ENCODE measurements around the gene DIAPH3.

Gene DIAPH3

DNA sequence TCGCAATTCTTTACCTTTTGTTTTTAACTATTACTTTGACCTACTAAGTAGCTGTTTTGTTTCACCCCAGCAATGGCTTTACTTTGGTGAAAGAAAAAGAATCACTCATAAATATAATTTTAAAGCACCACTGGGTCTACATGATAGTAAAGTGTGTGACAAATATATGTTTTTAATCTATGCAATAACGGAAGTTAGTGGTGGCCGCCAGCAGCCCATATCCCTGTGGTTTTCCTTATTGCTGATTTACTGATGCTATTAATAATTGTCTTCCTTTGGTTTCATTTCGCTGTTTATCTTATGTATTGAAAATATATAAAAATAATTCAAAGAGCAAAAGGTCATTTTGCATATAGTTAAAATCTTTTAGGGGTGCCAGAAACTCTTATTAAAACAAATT, 491.3 kb downstream of the DIAPH3 start:
- DNase-seq (ENCODE audit: low spot score) = no peak

DNA sequence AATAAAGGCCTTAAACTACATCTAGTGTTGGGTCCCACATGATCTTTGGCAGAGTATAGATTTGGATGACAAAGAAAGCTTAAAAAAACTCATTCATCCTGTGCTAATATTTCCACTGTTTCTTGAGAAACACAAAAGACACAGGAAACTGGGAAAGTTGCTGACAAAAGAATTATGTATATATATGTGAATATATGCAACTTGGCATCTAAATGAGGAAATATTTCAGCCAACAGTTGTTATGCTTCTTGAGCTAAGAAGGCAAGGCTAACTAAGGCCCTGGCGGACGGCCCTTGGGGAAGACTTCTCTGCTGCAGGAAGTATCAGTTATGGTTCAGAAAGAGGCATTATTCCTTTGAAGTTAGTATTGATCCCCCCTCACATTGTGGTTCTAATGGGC, 491.8 kb downstream of the DIAPH3 start:
- no peak for DNase-seq (ENCODE audit: low spot score)

GRCh38 chr13:59666504-59666903, 497.2 kb downstream of the DIAPH3 start:
- peak; percentile 29 for DNase-seq (ENCODE audit: low spot score)

DNA sequence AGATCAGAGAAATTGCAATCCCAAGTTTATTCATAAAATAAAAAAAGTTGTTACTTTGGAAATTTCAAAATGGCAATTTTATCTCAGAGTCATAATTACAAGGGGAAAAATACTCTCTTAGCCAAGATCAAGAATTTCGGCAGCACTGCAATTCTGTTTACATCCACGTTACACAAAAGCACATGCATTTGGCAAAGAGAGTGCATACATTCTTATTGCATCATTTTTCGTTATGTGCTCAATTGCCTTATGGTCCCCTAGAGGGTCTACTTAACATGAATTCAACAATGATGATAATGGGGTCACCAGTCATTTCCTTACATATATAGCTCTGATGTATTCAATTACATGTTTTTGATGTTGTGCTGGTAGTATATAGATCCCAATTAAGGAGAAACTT, 498.0 kb downstream of the DIAPH3 start:
- DNase-seq (ENCODE audit: low spot score) = no peak

DNA sequence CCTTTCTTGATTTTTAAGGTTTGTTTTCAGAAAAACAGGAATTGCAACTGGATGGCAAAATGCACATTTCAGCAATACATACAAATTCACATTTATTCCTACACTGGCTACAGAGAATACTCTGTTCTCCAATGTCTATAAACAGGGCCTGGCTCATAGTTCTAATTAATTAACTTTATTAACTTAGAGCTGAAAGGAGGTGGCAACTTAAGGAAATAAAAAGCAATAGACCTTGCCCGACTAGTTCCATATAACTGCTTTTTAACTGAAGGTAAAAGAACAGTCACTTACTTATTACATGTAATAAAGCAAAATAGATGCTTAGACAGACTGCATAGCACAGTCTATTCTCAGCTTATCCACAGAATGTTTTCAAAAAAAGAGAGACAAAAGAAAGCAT, 498.5 kb downstream of the DIAPH3 start:
- no peak for DNase-seq (ENCODE audit: low spot score)

- no peak for DNase-seq (ENCODE audit: low spot score)
These were observed 499.1 kb downstream of the DIAPH3 start for GRCh38 chr13:59664586-59664985.

DNA sequence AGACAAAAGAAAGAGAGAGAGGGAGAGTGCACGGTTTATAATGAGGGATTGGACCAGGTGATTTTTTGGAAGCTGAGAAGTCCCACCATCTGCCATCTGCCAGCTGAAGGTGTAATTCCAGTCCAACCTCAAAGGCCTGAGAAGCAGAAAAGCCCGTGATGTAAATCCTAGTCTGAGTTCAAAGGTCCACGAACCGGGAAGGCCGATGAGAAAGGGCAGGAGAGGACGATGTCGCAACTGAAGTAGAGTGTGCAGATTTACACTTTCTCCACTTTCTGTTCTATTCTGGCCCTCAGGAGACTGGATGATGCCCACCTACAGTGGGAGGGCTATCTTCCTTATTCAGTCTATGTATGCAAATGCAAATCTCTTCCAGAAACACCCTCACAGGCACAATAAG, 500.0 kb downstream of the DIAPH3 start:
- DNase-seq (ENCODE audit: low spot score) = no peak

- no peak for DNase-seq (ENCODE audit: low spot score)
These were observed 503.1 kb downstream of the DIAPH3 start for GRCh38 chr13:59660582-59660981.

- no peak for DNase-seq (ENCODE audit: low spot score)
These were observed 503.7 kb downstream of the DIAPH3 start for GRCh38 chr13:59659981-59660380.

GRCh38 chr13:59658738-59659330, 504.9 kb downstream of the DIAPH3 start:
- DNase-seq (ENCODE audit: low spot score) = no peak

- no peak for DNase-seq (ENCODE audit: low spot score)
These were observed 505.5 kb downstream of the DIAPH3 start for GRCh38 chr13:59658027-59658737.

DNA sequence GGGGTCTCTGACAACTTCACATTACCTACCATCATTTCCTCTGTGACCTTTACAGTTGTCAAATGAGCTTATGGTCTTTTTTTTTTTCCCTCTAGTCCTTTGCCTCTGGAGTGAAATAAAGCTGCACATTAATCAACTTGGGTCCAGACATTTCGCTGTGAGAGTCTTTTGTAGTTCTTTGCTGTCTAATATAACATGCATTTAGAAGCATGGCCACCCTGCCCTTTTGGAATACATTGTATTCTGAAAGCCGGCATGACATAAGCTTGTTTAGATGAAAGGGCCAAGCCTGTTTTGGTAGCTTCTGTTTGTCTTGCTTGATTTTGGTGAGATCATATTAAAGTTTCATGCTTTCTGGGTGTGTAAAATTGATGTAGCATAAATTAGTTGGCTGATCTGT, 509.8 kb downstream of the DIAPH3 start:
- no peak for DNase-seq (ENCODE audit: low spot score)

- no peak for DNase-seq (ENCODE audit: low spot score)
These were observed 512.2 kb downstream of the DIAPH3 start for GRCh38 chr13:59651479-59651878.

- no peak for DNase-seq (ENCODE audit: low spot score)
These were observed 519.7 kb downstream of the DIAPH3 start for GRCh38 chr13:59643906-59644626.

GRCh38 chr13:59643364-59643841, 520.3 kb downstream of the DIAPH3 start:
- no peak for DNase-seq (ENCODE audit: low spot score)

- no peak for DNase-seq (ENCODE audit: low spot score)
These were observed 521.9 kb downstream of the DIAPH3 start for GRCh38 chr13:59641817-59642216.

DNA sequence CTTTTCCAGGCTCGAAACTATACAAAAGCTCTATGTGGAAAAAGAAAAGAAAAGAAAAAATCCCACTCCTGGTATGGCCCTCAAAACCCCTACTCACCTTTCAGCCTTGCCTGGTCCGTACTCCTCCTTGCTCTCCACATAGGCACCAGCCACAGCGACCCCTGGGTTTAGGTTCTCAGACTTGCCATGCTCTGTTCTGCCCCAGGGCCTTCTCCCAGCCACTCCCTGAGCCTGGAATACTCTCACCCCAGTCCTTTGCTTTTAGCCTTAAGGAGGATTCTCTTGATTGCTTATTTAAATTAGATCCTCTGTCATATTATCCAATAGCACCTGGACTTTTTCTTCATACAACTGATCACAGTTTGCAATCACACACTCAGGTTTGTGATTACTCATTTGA, 522.5 kb downstream of the DIAPH3 start:
- no peak for DNase-seq (ENCODE audit: low spot score)

GRCh38 chr13:59638404-59638803, 525.3 kb downstream of the DIAPH3 start:
- DNase-seq (ENCODE audit: low spot score) = no peak

DNA sequence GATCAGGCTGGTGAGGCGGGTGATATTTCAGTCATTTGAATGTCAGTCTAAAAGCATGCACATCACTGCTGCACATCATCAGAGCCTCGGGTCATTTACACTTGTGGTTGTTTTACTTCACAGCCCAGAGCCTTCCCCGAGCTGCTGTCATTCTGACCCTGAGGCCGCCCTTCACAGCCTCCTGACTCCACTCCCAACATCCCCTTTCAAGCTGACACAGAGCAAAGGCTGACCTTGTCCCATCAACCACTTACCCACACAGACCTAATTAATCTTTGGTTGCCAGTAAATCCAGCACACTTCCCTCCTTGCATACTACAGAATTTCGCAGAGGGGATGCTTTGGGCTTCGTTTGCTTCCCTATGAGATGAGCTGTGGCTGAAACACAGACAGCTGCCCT, 528.1 kb downstream of the DIAPH3 start:
- no peak for DNase-seq (ENCODE audit: low spot score)

DNA sequence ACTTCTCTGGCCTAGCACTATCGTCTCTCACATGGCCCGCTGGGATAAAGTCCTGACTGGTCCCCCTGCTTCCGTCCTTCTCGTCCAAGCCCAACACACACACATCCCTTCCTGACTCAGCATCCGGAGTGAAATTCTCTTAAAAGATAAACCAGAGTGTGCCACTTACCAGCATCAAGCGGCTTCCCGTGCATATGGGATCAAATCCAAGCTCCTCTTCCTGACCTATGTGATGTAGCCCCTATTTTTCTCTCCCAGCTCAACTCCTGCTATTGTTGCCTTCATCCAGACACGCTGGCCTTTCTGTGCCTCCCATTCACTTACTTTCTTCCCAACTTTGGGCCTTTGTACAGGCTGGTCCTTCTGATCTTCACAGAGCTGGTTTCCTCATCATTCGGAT, 530.4 kb downstream of the DIAPH3 start:
- DNase-seq (ENCODE audit: low spot score) = no peak

- DNase-seq (ENCODE audit: low spot score) = no peak
These were observed 532.5 kb downstream of the DIAPH3 start for GRCh38 chr13:59631271-59631670.

- DNase-seq (ENCODE audit: low spot score) = no peak
These were observed 538.6 kb downstream of the DIAPH3 start for GRCh38 chr13:59625111-59625510.

- DNase-seq (ENCODE audit: low spot score) = no peak
These were observed 540.4 kb downstream of the DIAPH3 start for GRCh38 chr13:59623206-59623915.
